AG04450 (cell line): ENCODE measurements around the gene COMMD3. TPM values are rescaled to one million over a fixed set of nuclear protein-coding genes. Genes with fewer than 3 reads are reported as not detected.

Experiments used
- CTCF ChIA-PET: fragments of 300-600, 350-600 bp; formaldehyde crosslinking; extraction: SDS; loops from one replicate; lab custom pipeline; 2022; ENCODE audit warnings: antibody characterized with exemption, inconsistent platforms; lab: Charles Lee
- POLR2A ChIA-PET: fragments of 350-600 bp; formaldehyde crosslinking; extraction: SDS; loops from one replicate; lab custom pipeline; 2021; ENCODE audit warnings: antibody characterized with exemption, inconsistent platforms; lab: Yijun Ruan, JAX
- DNase-seq: peaks from one replicate; pipeline ENCODE4 v3.0.0-alpha.2; 2011; ENCODE audit warnings: low read depth, low spot score
- H3K27ac ChIP-seq: one replicate; pipeline ENCODE4 v1.5.1; 2012; ENCODE audit warnings: low read depth, low read length, control low read depth
- H3K27me3 ChIP-seq: one replicate; pipeline ENCODE4 v1.6.0; 2012; ENCODE audit warnings: low read length; ENCODE audit not compliant: control insufficient read depth, insufficient read depth
- H3K4me3 ChIP-seq: 2 replicates; pipeline ENCODE4 v1.5.1; 2011; ENCODE audit warnings: mild to moderate bottlenecking, low read depth, low read length, control low read depth
- H3K9me3 ChIP-seq: 2 replicates; pipeline ENCODE4 v1.5.1; 2012; ENCODE audit warnings: low read length; ENCODE audit not compliant: control insufficient read depth, insufficient read depth
- CTCF ChIP-seq: IDR thresholded peaks from 2 replicates; pipeline ENCODE4 v1.5.1; 2011; ENCODE audit warnings: low read depth, low read length, control low read depth, inconsistent platforms
- polyA plus RNA-seq: library from polyadenylated mRNA; depleted of rRNA; stranded (reverse); fragments of >200 nt; gene quantifications from 2 replicates; pipeline ENCODE4 v1.2.3, GENCODE V29; 2011

COMMD3 gene
- polyA plus RNA-seq, 1 experiment, result 64.7 TPM

- DNase-seq, result no peak
- POLR2A ChIA-PET, result no interaction called here
- Histone ChIP-seq H3K27me3 (no peaks in the 10 kb centered on the region), H3K27ac (no peak overlapping the region), H3K9me3 (no peaks in the 10 kb centered on the region), H3K4me3 (no peak overlapping the region)
- no peak for TF ChIP-seq CTCF
- CTCF ChIA-PET, result interaction anchor here (0.9 kb wide), 1 partner anchor 300 kb away, joined by 4 read pairs; no protein-coding TSS in a partner anchor
Measured at GRCh38 chr10:22310928-22311327, 5.3 kb upstream of the COMMD3 start.

GRCh38 chr10:22314852-22315251, 1.3 kb upstream of the COMMD3 start:
- POLR2A ChIA-PET, result interaction anchor here (0.6 to 2.3 kb wide), 2 partner anchors 26 to 206 kb away, joined by 12 to 19 read pairs; no protein-coding TSS in a partner anchor
- no peaks in the 10 kb centered on the region for H3K27me3 ChIP-seq
- no peaks in the 10 kb centered on the region for H3K9me3 ChIP-seq
- H3K27ac ChIP-seq, result no peak overlapping the region
- DNase-seq, result no peak
- no peak overlapping the region for H3K4me3 ChIP-seq
- no peak for TF ChIP-seq CTCF
- CTCF ChIA-PET, result interaction anchor here (1.1 to 1.6 kb wide), 2 partner anchors 259 to 305 kb away, joined by 3 to 4 read pairs; no protein-coding TSS in a partner anchor

- DNase-seq, result no peak
Measured at GRCh38 chr10:22315455-22316285, 518 bp upstream of the COMMD3 start.

GRCh38 chr10:22317076-22317370, 835 bp downstream of the COMMD3 start:
- Histone ChIP-seq H3K27me3 (peaks cover 2% of the 10 kb centered on the region), H3K9me3 (no peaks in the 10 kb centered on the region), H3K27ac (peak overlapping the region; percentile 89), H3K4me3 (peak overlapping the region; percentile 80)
- no peak for DNase-seq
- POLR2A ChIA-PET, result interaction anchor here (2.3 kb wide), 1 partner anchor 24 kb away, joined by 19 read pairs; no protein-coding TSS in a partner anchor
- CTCF ChIA-PET, result no interaction called here
- no peak for TF ChIP-seq CTCF

More at GRCh38 chr10:22315455-22316285, 518 bp upstream of the COMMD3 start:
- Histone ChIP-seq H3K27me3 (no peaks in the 10 kb centered on the region), H3K9me3 (no peaks in the 10 kb centered on the region), H3K4me3 (peak overlapping the region; percentile 80), H3K27ac (peak overlapping the region; percentile 48)
- ChIA-PET CTCF (interaction anchor here (1.1 to 1.6 kb wide), 2 partner anchors 258 to 306 kb away, joined by 3 to 4 read pairs; no protein-coding TSS in a partner anchor), POLR2A (interaction anchor here (0.6 to 2.3 kb wide), 6 partner anchors 9 to 303 kb away, joined by 3 to 19 read pairs (median 12); no protein-coding TSS in a partner anchor)
- no peak for TF ChIP-seq CTCF
